SK-N-SH (cell line): Measurements from ENCODE around the gene ZNF521. TPM values are rescaled to one million over a fixed set of nuclear protein-coding genes. Genes with fewer than 3 reads are reported as not detected.

Experiments
- CTCF ChIA-PET: fragments of 300-600, 350-600 bp; formaldehyde crosslinking; extraction: SDS; loops from one replicate; lab custom pipeline; 2021; lab: Yijun Ruan, JAX
- POLR2A ChIA-PET: fragments of 350-600 bp; sonication (Branson Sonifier 250); formaldehyde crosslinking; extraction: SDS; loops from one replicate; lab custom pipeline; 2020; ENCODE audit warnings: antibody characterized with exemption, inconsistent platforms; lab: Yijun Ruan, JAX
- DNase-seq: peaks from one replicate; pipeline ENCODE4 v3.0.0; 2012
- H2AFZ ChIP-seq: fragments of 200-600 bp; sonication (generic); 2 replicates; pipeline ENCODE4 v1.8.1; 2016; ENCODE audit warnings: antibody characterized with exemption, mild to moderate bottlenecking, low read depth
- H3F3A ChIP-seq: fragments of 200-600 bp; sonication (generic); replicated peaks from 2 replicates; pipeline ENCODE3; 2016; ENCODE audit warnings: antibody characterized with exemption, mild to moderate bottlenecking; ENCODE audit not compliant: insufficient read depth
- H3K27ac ChIP-seq, 2 experiments: fragments of 200-500 bp in 1 of 2; fragments of 200-600 bp in 1 of 2; sonication (Bioruptor generic) in 1 of 2; sonication (generic), shearing (Covaris generic) in 1 of 2; 2 replicates each; pipeline versions ENCODE4 v1.5.1 to v1.6.1; 2014 to 2016; ENCODE audit warnings: low read depth in 2 of 2, inconsistent platforms in 1 of 2, low read length in 1 of 2, mild to moderate bottlenecking in 1 of 2, mixed read lengths in 1 of 2
- H3K27me3 ChIP-seq: fragments of 200-600 bp; sonication (generic), shearing (Covaris generic); 2 replicates; pipeline ENCODE4 v1.6.1; 2016; ENCODE audit warnings: mixed run types; ENCODE audit not compliant: insufficient read depth
- H3K36me3 ChIP-seq, 2 experiments: fragments of 200-500 bp in 1 of 2; fragments of 200-600 bp in 1 of 2; sonication (Bioruptor generic) in 1 of 2; sonication (generic) in 1 of 2; replicated peaks in 1 of 2; 2 replicates each; pipeline versions ENCODE3 to v1.5.1; 2014 to 2016; ENCODE audit warnings: low read length in 1 of 2, mild to moderate bottlenecking in 1 of 2; ENCODE audit not compliant: insufficient read depth in 2 of 2, control insufficient read depth in 1 of 2
- H3K4me1 ChIP-seq, 2 experiments: fragments of 200-500 bp in 1 of 2; fragments of 200-600 bp in 1 of 2; sonication (Bioruptor generic) in 1 of 2; sonication (generic), shearing (Covaris generic) in 1 of 2; 2 replicates each; pipeline versions ENCODE4 v1.5.1 to v1.6.1; 2014 to 2016; ENCODE audit warnings: low read depth in 1 of 2, low read length in 1 of 2, mixed run types in 1 of 2; ENCODE audit not compliant: insufficient read depth in 2 of 2, control insufficient read depth in 1 of 2
- H3K4me2 ChIP-seq: fragments of 200-600 bp; sonication (generic), shearing (Covaris generic); 2 replicates; pipeline ENCODE4 v1.6.1; 2017; ENCODE audit warnings: mixed run types
- H3K4me3 ChIP-seq, 2 experiments: fragments of 200-500 bp in 1 of 2; fragments of 200-600 bp in 1 of 2; sonication (Bioruptor generic) in 1 of 2; sonication (generic), shearing (Covaris generic) in 1 of 2; 2 replicates each; pipeline versions ENCODE4 v1.5.1 to v1.8.1; 2014 to 2016; ENCODE audit warnings: low read depth in 2 of 2, inconsistent platforms in 1 of 2, low read length in 1 of 2, mild to moderate bottlenecking in 1 of 2, mixed read lengths in 1 of 2, moderate library complexity in 1 of 2
- H3K79me2 ChIP-seq: fragments of 200-600 bp; sonication (generic); 2 replicates; pipeline ENCODE4 v1.8.1; 2017; ENCODE audit warnings: mild to moderate bottlenecking; ENCODE audit not compliant: insufficient read depth
- H3K9ac ChIP-seq: fragments of 200-600 bp; sonication (generic); 2 replicates; pipeline ENCODE4 v1.6.1; 2017; ENCODE audit warnings: mixed run types
- H3K9me2 ChIP-seq: fragments of 200-600 bp; sonication (generic); 2 replicates; pipeline ENCODE4 v1.6.1; 2017; ENCODE audit warnings: mixed run types
- H3K9me3 ChIP-seq: fragments of 200-600 bp; sonication (generic); 2 replicates; pipeline ENCODE4 v1.6.1; 2017; ENCODE audit warnings: mixed run types, mild to moderate bottlenecking, moderate library complexity
- H4K20me1 ChIP-seq: fragments of 200-600 bp; sonication (generic); 2 replicates; pipeline ENCODE4 v1.6.1; 2017; ENCODE audit warnings: mild to moderate bottlenecking, mixed run types; ENCODE audit not compliant: insufficient read depth
- ELF1 ChIP-seq: IDR thresholded peaks from 2 replicates; pipeline ENCODE4 v1.4.0; 2012
- EP300 ChIP-seq, 2 experiments: IDR thresholded peaks; 2 replicates each; pipeline versions ENCODE4 v1.4.0 to v1.6.1; 2012; ENCODE audit warnings: borderline replicate concordance in 1 of 2, low read depth in 1 of 2, low read length in 1 of 2
- FOXJ3 ChIP-seq: sonication (generic); formaldehyde crosslinking; IDR thresholded peaks from 2 replicates; pipeline ENCODE4 v1.5.1; 2020; ENCODE audit warnings: mild to moderate bottlenecking, missing genetic modification reagents
- FOXM1 ChIP-seq: IDR thresholded peaks from 2 replicates; pipeline ENCODE4 v1.4.0; 2012; ENCODE audit warnings: low read depth, mild to moderate bottlenecking
- GABPA ChIP-seq: IDR thresholded peaks from 2 replicates; pipeline ENCODE4 v1.4.0; 2012; ENCODE audit warnings: low read depth, mild to moderate bottlenecking
- GATA2 ChIP-seq: sonication (generic); formaldehyde crosslinking; IDR thresholded peaks from 2 replicates; pipeline ENCODE4 v1.5.0; 2020; ENCODE audit warnings: mild to moderate bottlenecking, missing genetic modification reagents
- MEF2A ChIP-seq: IDR thresholded peaks from 2 replicates; pipeline ENCODE4 v1.4.0; 2012; ENCODE audit warnings: low read depth, borderline replicate concordance
- RCOR1 ChIP-seq: fragments of 150-350 bp; IDR thresholded peaks from 2 replicates; pipeline ENCODE4 v1.6.1; 2017; ENCODE audit warnings: antibody characterized with exemption, low read length
- SMC3 ChIP-seq: IDR thresholded peaks from 2 replicates; pipeline ENCODE4 v1.6.1; 2012; ENCODE audit warnings: low read depth, low read length, improper control_type of control experiment
- TAF1 ChIP-seq: IDR thresholded peaks from 2 replicates; pipeline ENCODE4 v1.6.1; 2012; ENCODE audit warnings: low read depth, mild to moderate bottlenecking, low read length, moderate library complexity, borderline replicate concordance
- TCF12 ChIP-seq: IDR thresholded peaks from 2 replicates; pipeline ENCODE4 v1.4.0; 2012
- WGBS: methylation state at CpG from one replicate; pipeline ENCODE4 v1.1.6; 2017; ENCODE audit warnings: low lambda C conversion rate; 5-methylcytosine and 5-hydroxymethylcytosine counted together
- polyA plus RNA-seq, 3 experiments: library from polyadenylated mRNA; depleted of rRNA; stranded (reverse); fragments of >200 nt; gene quantifications; 2 replicates each; pipeline ENCODE4 v1.2.3, GENCODE V29; 2012
- TF ChIP-seq, protein P1 (sequence below): fragments of 150-350 bp; IDR thresholded peaks from 2 replicates; pipeline ENCODE4 v1.6.1; 2017; ENCODE audit warnings: antibody characterized with exemption, low read length, low read depth, borderline replicate concordance
- TF ChIP-seq, protein P2 (sequence below): IDR thresholded peaks from 2 replicates; pipeline ENCODE4 v1.6.1; 2012; ENCODE audit warnings: mild to moderate bottlenecking, low read depth, low read length, moderate library complexity
- TF ChIP-seq, protein P3 (sequence below): IDR thresholded peaks from 2 replicates; pipeline ENCODE4 v1.4.0; 2012; ENCODE audit warnings: low read depth, borderline replicate concordance

The ZNF521 gene
- polyA plus RNA-seq, 1 of the 3 experiments (the other 2 are of a cell fraction): 14.1 TPM

DNA sequence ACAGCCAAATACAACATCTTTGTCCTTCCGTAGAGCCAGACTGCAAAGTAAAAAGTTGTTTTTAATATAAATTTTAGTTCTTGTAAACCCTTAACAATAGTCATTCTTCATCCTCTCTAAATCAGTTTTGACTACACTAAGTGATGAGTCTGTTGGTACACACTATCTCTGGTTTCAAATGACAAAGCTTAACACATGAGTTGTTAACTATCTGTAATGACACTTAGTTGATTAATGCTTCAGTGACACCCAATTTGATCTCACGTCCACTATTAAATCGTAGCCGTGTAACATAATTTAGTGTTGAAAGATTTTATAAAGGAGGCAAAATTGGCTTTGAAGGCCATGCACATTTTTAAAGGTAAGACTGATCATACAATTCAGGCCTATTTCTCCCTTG lies 181.6 kb downstream of the ZNF521 start:
- 88% methylated on average over 4 of the region's 4 CpGs for WGBS
- no peak overlapping the region for H3K4me3 ChIP-seq
- DNase-seq: no peak
- no peaks in the 10 kb centered on the region for H4K20me1 ChIP-seq
- no peaks in the 10 kb centered on the region for H3K9me2 ChIP-seq
- H3K9ac ChIP-seq: no peak overlapping the region
- no peaks in the 10 kb centered on the region for H3F3A ChIP-seq
- TF ChIP-seq, protein P1, sequence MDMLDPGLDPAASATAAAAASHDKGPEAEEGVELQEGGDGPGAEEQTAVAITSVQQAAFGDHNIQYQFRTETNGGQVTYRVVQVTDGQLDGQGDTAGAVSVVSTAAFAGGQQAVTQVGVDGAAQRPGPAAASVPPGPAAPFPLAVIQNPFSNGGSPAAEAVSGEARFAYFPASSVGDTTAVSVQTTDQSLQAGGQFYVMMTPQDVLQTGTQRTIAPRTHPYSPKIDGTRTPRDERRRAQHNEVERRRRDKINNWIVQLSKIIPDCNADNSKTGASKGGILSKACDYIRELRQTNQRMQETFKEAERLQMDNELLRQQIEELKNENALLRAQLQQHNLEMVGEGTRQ: no peak
- TF ChIP-seq GATA2 (CRISPR knock-in tag) (no peak), ELF1 (no peak), RCOR1 (no peak), TAF1 (no peak), TCF12 (no peak)
- TF ChIP-seq, protein P2, sequence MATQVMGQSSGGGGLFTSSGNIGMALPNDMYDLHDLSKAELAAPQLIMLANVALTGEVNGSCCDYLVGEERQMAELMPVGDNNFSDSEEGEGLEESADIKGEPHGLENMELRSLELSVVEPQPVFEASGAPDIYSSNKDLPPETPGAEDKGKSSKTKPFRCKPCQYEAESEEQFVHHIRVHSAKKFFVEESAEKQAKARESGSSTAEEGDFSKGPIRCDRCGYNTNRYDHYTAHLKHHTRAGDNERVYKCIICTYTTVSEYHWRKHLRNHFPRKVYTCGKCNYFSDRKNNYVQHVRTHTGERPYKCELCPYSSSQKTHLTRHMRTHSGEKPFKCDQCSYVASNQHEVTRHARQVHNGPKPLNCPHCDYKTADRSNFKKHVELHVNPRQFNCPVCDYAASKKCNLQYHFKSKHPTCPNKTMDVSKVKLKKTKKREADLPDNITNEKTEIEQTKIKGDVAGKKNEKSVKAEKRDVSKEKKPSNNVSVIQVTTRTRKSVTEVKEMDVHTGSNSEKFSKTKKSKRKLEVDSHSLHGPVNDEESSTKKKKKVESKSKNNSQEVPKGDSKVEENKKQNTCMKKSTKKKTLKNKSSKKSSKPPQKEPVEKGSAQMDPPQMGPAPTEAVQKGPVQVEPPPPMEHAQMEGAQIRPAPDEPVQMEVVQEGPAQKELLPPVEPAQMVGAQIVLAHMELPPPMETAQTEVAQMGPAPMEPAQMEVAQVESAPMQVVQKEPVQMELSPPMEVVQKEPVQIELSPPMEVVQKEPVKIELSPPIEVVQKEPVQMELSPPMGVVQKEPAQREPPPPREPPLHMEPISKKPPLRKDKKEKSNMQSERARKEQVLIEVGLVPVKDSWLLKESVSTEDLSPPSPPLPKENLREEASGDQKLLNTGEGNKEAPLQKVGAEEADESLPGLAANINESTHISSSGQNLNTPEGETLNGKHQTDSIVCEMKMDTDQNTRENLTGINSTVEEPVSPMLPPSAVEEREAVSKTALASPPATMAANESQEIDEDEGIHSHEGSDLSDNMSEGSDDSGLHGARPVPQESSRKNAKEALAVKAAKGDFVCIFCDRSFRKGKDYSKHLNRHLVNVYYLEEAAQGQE: no peak
- TF ChIP-seq, protein P3, sequence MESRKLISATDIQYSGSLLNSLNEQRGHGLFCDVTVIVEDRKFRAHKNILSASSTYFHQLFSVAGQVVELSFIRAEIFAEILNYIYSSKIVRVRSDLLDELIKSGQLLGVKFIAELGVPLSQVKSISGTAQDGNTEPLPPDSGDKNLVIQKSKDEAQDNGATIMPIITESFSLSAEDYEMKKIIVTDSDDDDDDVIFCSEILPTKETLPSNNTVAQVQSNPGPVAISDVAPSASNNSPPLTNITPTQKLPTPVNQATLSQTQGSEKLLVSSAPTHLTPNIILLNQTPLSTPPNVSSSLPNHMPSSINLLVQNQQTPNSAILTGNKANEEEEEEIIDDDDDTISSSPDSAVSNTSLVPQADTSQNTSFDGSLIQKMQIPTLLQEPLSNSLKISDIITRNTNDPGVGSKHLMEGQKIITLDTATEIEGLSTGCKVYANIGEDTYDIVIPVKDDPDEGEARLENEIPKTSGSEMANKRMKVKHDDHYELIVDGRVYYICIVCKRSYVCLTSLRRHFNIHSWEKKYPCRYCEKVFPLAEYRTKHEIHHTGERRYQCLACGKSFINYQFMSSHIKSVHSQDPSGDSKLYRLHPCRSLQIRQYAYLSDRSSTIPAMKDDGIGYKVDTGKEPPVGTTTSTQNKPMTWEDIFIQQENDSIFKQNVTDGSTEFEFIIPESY: no peak
- no peaks in the 10 kb centered on the region for H3K79me2 ChIP-seq
- H3K36me3 ChIP-seq: peaks cover 0 to 5% of the 10 kb centered on the region in 2 experiments
- no peak overlapping the region for H3K27ac ChIP-seq
- ChIA-PET POLR2A (no interaction called here), CTCF (interaction anchor here (0.5 to 0.7 kb wide), 2 partner anchors 17 to 683 kb away, joined by 3 read pairs; no protein-coding TSS in a partner anchor)
- no peak overlapping the region for H3K4me2 ChIP-seq
- no peaks in the 10 kb centered on the region for H3K9me3 ChIP-seq
- no peak overlapping the region for H2AFZ ChIP-seq
- no peaks in the 10 kb centered on the region for H3K27me3 ChIP-seq
- H3K4me1 ChIP-seq: peaks cover 0 to 3% of the 10 kb centered on the region in 2 experiments; a peak in 1 of 4 replicates

DNA sequence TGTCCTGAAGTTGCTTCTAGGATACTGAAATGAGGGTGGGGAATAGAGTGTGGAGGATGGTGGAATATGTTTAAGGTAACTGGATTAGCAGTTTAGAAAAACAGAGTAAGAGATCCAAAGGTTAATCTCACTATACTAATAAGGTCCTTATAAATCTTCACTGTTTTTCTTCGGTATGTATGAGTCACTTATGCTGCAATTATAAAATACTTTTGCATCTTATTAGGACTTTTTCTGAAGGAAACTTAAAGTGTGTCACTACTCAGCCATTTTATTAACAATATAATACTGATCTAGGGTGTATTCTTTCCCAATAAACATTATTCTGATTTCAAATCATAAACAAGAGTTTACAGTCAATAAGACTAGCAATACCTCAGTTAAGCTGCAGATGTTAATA lies 182.3 kb downstream of the ZNF521 start:
- Histone ChIP-seq H3K9me3 (no peaks in the 10 kb centered on the region), H4K20me1 (no peaks in the 10 kb centered on the region), H3K9me2 (no peaks in the 10 kb centered on the region), H3F3A (no peaks in the 10 kb centered on the region), H2AFZ (no peak overlapping the region), H3K4me3 (no peak overlapping the region), H3K27ac (no peak overlapping the region), H3K9ac (no peak overlapping the region), H3K79me2 (no peaks in the 10 kb centered on the region), H3K27me3 (no peaks in the 10 kb centered on the region), H3K36me3 (peaks cover 0 to 5% of the 10 kb centered on the region in 2 experiments), H3K4me2 (no peak overlapping the region), H3K4me1 (peaks cover 0 to 3% of the 10 kb centered on the region in 2 experiments; a peak in 2 of 4 replicates)
- POLR2A ChIA-PET: no interaction called here
- TF ChIP-seq GABPA (no peak), SMC3 (no peak), GATA2 (CRISPR knock-in tag) (no peak), TAF1 (no peak), FOXM1 (no peak), MEF2A (no peak), FOXJ3 (CRISPR knock-in tag) (no peak), ELF1 (no peak), EP300 (IDR thresholded peaks at IDR 0.05; ENCODE audit: borderline replicate concordance in 1 of 2, low read depth in 1 of 2, low read length in 1 of 2) (no peak), RCOR1 (no peak)
- TF ChIP-seq, protein P1: no peak
- TF ChIP-seq, protein P3: no peak
- CTCF ChIA-PET: no interaction called here
- 36% methylated on average over 1 of the region's 1 CpG for WGBS
- no peak for DNase-seq
